ENCODE data around the gene RELA.

- TF ChIP-seq CTCF (IDR thresholded peaks at IDR 0.05; ENCODE audit: low read depth, low read length) (peak; percentile 85), EZH2phosphoT487 (IDR thresholded peaks at IDR 0.05; ENCODE audit: low read depth) (no peak)
Observed at GRCh38 chr11:65711785-65712632, 49.3 kb upstream of the RELA start, which contains the start of gene KAT5.
